ELR (cell line): ENCODE measurements around the gene BEND7.
"Not testable (repeated sequence)": the region's sequence is repeated elsewhere in the genome, so short reads cannot be mapped to it uniquely, and the experiment has no call there.

Experiments
- DNase-seq: peaks from one replicate; pipeline ENCODE4 v3.0.0-alpha.2; 2015; ENCODE audit warnings: low read depth

The BEND7 gene

GRCh38 chr10:13420532-13421307, 108.1 kb downstream of the BEND7 start:
- DNase-seq: no peak

GRCh38 chr10:13417459-13418126, 111.2 kb downstream of the BEND7 start:
- DNase-seq: no peak

- DNase-seq: no peak
Observed at GRCh38 chr10:13416760-13417159, 112.1 kb downstream of the BEND7 start.

- DNase-seq: peak; percentile 44
Observed at GRCh38 chr10:13414855-13415254, 114.0 kb downstream of the BEND7 start.

- DNase-seq: no peak
Observed at GRCh38 chr10:13414137-13414536, 114.7 kb downstream of the BEND7 start.

- DNase-seq: no peak
Observed at GRCh38 chr10:13412894-13413293, 115.9 kb downstream of the BEND7 start.

- DNase-seq: no peak
Observed at GRCh38 chr10:13404791-13405190, 124.0 kb downstream of the BEND7 start.

GRCh38 chr10:13404305-13404759, 124.5 kb downstream of the BEND7 start:
- peak; percentile 6 for DNase-seq

- not testable (repeated sequence) for DNase-seq
Observed at GRCh38 chr10:13403426-13403825, 125.4 kb downstream of the BEND7 start.

GRCh38 chr10:13402021-13402420, 126.8 kb downstream of the BEND7 start:
- DNase-seq: no peak

- DNase-seq: no peak
Observed at GRCh38 chr10:13401142-13401541, 127.7 kb downstream of the BEND7 start.

- no peak for DNase-seq
Observed at GRCh38 chr10:13400196-13400965, 128.4 kb downstream of the BEND7 start.

GRCh38 chr10:13399752-13400151, 129.1 kb downstream of the BEND7 start:
- DNase-seq: no peak

- no peak for DNase-seq
Observed at GRCh38 chr10:13399236-13399635, 129.6 kb downstream of the BEND7 start.

- DNase-seq: no peak
Observed at GRCh38 chr10:13397052-13397451, 131.8 kb downstream of the BEND7 start.

- DNase-seq: no peak
Observed at GRCh38 chr10:13396369-13396768, 132.4 kb downstream of the BEND7 start.

GRCh38 chr10:13395540-13395939, 133.3 kb downstream of the BEND7 start:
- DNase-seq: no peak

- DNase-seq: no peak
Observed at GRCh38 chr10:13393640-13394039, 135.2 kb downstream of the BEND7 start.

GRCh38 chr10:13392701-13393100, 136.1 kb downstream of the BEND7 start:
- no peak for DNase-seq
